Right atrium auricular region (tissue), 2 donors: ENCODE results near the gene ELFN1. TPM values are rescaled to one million over a fixed set of nuclear protein-coding genes. Genes with fewer than 3 reads are reported as not detected.

Experiments used
- DNase-seq: peaks from one replicate; pipeline ENCODE4 v3.0.0-alpha.2; 2019; ENCODE audit warnings: low spot score
- H3K27ac ChIP-seq, 2 donors: fragments of 200-600 bp; sonication (generic); 1 replicate in 1 of 2; 2 replicates in 1 of 2; pipeline ENCODE4 v1.5.1; 2016 to 2019
- H3K27me3 ChIP-seq, 2 donors: fragments of 200-600 bp; sonication (generic); one replicate each; pipeline versions ENCODE4 v1.5.1 to v1.6.0; 2017 to 2019
- H3K36me3 ChIP-seq: fragments of 200-600 bp; sonication (generic); one replicate; pipeline ENCODE4 v1.5.1; 2016
- H3K4me1 ChIP-seq, 2 donors: fragments of 200-600 bp; sonication (generic); one replicate each; pipeline versions ENCODE4 v1.5.1 to v1.6.0; 2017 to 2019
- H3K4me3 ChIP-seq, 2 donors: fragments of 200-600 bp; sonication (generic); 1 replicate in 1 of 2; 2 replicates in 1 of 2; pipeline ENCODE4 v1.5.1; 2017 to 2019; ENCODE audit warnings: mild to moderate bottlenecking in 1 of 2, moderate library complexity in 1 of 2
- H3K9me3 ChIP-seq, 2 donors: fragments of 200-600 bp; sonication (generic); one replicate each; pipeline ENCODE4 v1.5.1; 2019
- total RNA-seq, 2 donors: library from RNA; depleted of rRNA; stranded (reverse); fragments of >200 nt; gene quantifications; one replicate each; pipeline ENCODE4 v1.1.0, GENCODE V29; 2016
- TF ChIP-seq, protein P1 (sequence below), 2 donors: fragments of 200-600 bp; sonication (generic); IDR thresholded peaks; one replicate each; pipeline ENCODE4 v1.5.1; 2019; ENCODE audit warnings: antibody characterized with exemption in 2 of 2

ELFN1 gene
- total RNA-seq, 2 donors from 2014 or later = 6.5 to 15.3 TPM

DNA sequence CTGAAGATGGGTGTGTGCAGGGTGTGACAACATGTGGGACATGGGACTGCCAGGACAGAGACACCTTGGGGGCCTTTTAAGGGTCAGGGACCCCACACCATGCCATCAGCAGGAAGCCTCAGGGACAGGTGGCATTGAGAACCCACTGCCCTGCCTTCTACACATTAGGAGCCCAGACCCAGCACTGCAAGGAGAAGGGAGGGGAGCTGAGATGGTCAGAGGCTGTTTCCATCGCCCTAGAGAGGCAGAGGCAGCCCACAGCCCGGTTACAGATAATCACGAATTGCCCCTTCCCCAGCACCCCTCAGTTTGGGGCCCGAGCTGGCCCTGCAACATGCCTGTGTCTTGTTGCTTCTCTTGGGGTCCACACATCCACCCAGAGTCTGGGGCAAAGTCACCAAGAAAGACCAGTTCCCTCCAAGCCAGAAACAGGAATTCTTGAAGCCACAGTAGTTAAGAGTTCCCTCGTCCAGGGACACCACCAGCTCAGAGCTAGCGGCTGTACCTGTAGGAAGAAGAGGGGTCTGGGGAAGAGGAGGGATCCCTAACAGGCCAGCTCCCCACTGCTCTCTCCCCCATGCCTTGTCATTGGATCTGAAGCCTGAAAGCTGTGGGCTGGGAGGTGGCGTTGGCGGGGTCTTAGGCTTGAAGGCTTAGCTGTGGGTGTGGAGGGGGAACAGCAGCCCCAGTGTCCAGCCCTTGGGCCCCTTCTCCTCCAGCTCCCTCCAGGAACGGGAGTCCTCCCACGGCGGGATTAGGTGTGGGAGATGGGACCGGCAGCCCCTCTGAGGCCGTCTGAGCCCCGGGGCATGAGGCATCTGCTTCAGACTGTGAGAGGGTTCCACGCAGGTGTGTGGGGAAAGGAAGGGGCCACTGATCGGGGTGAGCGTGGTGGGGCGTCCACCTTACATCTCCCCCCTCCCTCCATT, 44.8 kb upstream of the ELFN1 start:
- Histone ChIP-seq H3K36me3 (no peaks in the 10 kb centered on the region), H3K9me3 (peaks cover 0 to 12% of the 10 kb centered on the region in 2 donors), H3K4me3 (no peak overlapping the region), H3K4me1 (no peaks in the 10 kb centered on the region), H3K27me3 (no peaks in the 10 kb centered on the region), H3K27ac (no peak overlapping the region)
- DNase-seq = no peak
- TF ChIP-seq, protein P1, sequence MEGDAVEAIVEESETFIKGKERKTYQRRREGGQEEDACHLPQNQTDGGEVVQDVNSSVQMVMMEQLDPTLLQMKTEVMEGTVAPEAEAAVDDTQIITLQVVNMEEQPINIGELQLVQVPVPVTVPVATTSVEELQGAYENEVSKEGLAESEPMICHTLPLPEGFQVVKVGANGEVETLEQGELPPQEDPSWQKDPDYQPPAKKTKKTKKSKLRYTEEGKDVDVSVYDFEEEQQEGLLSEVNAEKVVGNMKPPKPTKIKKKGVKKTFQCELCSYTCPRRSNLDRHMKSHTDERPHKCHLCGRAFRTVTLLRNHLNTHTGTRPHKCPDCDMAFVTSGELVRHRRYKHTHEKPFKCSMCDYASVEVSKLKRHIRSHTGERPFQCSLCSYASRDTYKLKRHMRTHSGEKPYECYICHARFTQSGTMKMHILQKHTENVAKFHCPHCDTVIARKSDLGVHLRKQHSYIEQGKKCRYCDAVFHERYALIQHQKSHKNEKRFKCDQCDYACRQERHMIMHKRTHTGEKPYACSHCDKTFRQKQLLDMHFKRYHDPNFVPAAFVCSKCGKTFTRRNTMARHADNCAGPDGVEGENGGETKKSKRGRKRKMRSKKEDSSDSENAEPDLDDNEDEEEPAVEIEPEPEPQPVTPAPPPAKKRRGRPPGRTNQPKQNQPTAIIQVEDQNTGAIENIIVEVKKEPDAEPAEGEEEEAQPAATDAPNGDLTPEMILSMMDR (IDR thresholded peaks at IDR 0.05) = no peak

DNA sequence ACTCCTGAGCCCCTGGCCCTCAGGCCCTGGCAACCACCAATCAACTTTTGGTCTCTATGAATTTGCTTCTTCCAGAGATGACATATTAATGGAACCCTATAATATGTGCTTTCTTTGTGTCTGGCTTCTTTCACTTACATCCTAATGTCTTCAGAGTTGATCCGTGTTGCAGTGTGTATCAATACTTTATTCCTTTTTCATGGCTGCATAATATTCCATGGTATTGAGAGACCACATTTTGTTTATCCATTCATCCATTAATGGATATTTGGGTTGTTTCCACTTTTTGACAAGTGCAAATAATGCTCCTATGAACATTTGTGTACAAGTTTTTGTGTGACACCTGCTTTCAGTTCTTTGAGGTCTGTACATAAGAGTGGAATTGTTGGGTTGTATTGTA, 43.3 kb upstream of the ELFN1 start:
- Histone ChIP-seq H3K27ac (no peak overlapping the region), H3K4me1 (no peaks in the 10 kb centered on the region), H3K4me3 (no peak overlapping the region), H3K27me3 (no peaks in the 10 kb centered on the region), H3K36me3 (no peaks in the 10 kb centered on the region), H3K9me3 (peaks cover 0 to 12% of the 10 kb centered on the region in 2 donors)
- DNase-seq = no peak
- TF ChIP-seq, protein P1 (IDR thresholded peaks at IDR 0.05) = no peak

- TF ChIP-seq, protein P1 (IDR thresholded peaks at IDR 0.05) = no peak
- H3K27ac ChIP-seq = no peak overlapping the region
- H3K4me1 ChIP-seq = no peaks in the 10 kb centered on the region
- no peak for DNase-seq
- peaks cover 0 to 25% of the 10 kb centered on the region in 2 donors for H3K9me3 ChIP-seq
- H3K36me3 ChIP-seq = no peaks in the 10 kb centered on the region
- H3K27me3 ChIP-seq = no peaks in the 10 kb centered on the region
- H3K4me3 ChIP-seq = no peak overlapping the region
Measured at GRCh38 chr7:1630700-1631336, 39.3 kb upstream of the ELFN1 start.

DNA sequence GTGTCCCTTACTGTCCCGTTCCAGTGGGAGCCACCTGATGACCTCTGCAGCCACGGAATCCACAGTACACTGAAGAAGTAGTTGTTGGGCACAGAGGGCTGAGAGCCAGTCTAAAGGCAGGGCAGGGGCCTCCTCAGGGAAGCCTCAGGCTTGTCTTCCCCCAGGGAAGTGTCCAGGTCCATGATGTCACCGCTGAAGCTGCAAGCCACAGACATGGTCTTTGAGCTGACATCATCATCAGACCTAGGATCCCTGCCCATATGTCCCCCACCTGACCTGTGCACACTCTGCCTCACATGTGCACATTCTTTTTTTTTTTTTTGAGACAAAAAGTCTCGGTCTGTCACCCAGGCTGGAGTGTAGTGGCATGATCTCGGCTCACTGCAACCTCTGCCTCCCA, 38.4 kb upstream of the ELFN1 start:
- DNase-seq = no peak
- Histone ChIP-seq H3K9me3 (peaks cover 0 to 31% of the 10 kb centered on the region in 2 donors), H3K4me3 (no peak overlapping the region), H3K27ac (no peak overlapping the region), H3K36me3 (no peaks in the 10 kb centered on the region), H3K4me1 (no peaks in the 10 kb centered on the region), H3K27me3 (no peaks in the 10 kb centered on the region)
- TF ChIP-seq, protein P1 (IDR thresholded peaks at IDR 0.05) = no peak

DNA sequence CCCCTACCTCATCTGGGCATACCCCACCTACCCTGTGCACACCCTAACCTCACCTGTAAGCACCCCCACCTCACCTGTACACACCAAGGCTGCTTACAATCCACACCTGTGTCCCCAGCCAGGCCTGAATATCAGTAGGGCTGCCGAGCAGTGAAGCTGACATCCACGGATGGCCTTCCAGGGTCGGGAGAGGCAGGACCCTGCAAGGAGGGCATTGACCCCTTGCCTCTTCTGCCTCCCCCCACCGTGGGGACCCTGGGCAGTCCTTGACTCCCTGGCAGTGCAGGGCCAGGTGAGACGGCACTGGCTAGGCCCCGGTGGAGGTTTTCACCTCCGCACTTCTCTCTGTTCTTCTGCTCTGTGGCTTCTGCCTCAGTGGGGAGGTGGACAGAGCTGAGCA, 37.6 kb upstream of the ELFN1 start:
- no peaks in the 10 kb centered on the region for H3K36me3 ChIP-seq
- no peak overlapping the region for H3K4me3 ChIP-seq
- no peaks in the 10 kb centered on the region for H3K4me1 ChIP-seq
- no peaks in the 10 kb centered on the region for H3K27me3 ChIP-seq
- no peak overlapping the region for H3K27ac ChIP-seq
- peaks cover 0 to 39% of the 10 kb centered on the region in 2 donors for H3K9me3 ChIP-seq
- TF ChIP-seq, protein P1 (IDR thresholded peaks at IDR 0.05) = no peak
- DNase-seq = no peak
